Neural cell (in vitro differentiated cells): ENCODE results near the gene PLCZ1. TPM values are rescaled to one million over a fixed set of nuclear protein-coding genes. Genes with fewer than 3 reads are reported as not detected.

Experiments used
- H2AFZ ChIP-seq: fragments of 200-600, 300-800 bp; sonication (generic), shearing (Covaris generic); 2 replicates; pipeline ENCODE4 v1.6.0; 2014; ENCODE audit warnings: low read depth, mild to moderate bottlenecking, antibody characterized with exemption, low read length, moderate library complexity
- H3F3A ChIP-seq: fragments of 200-600 bp; shearing (Covaris generic); 2 replicates; pipeline ENCODE4 v1.6.1; 2016; ENCODE audit warnings: mild to moderate bottlenecking, moderate library complexity, mixed read lengths, antibody characterized with exemption, low read length; ENCODE audit not compliant: insufficient read depth, poor library complexity, severe bottlenecking
- H3K27ac ChIP-seq: fragments of 200-600, 300-800 bp; sonication (generic), shearing (Covaris generic); 2 replicates; pipeline ENCODE4 v1.5.1; 2014; ENCODE audit warnings: mild to moderate bottlenecking, low read length, moderate library complexity
- H3K27me3 ChIP-seq: fragments of 300-800, 200-600 bp; sonication (generic), shearing (Covaris generic); 2 replicates; pipeline ENCODE4 v1.6.0; 2014; ENCODE audit warnings: mild to moderate bottlenecking, low read depth, low read length, moderate library complexity; ENCODE audit not compliant: insufficient read depth
- H3K36me3 ChIP-seq: fragments of 300-800, 200-600 bp; sonication (generic), shearing (Covaris generic); 2 replicates; pipeline ENCODE4 v1.5.1; 2014; ENCODE audit warnings: mild to moderate bottlenecking, antibody characterized with exemption, low read length, moderate library complexity; ENCODE audit not compliant: insufficient read depth
- H3K4me2 ChIP-seq: fragments of 300-800, 200-600 bp; sonication (generic), shearing (Covaris generic); 2 replicates; pipeline ENCODE4 v1.6.0; 2014; ENCODE audit warnings: mild to moderate bottlenecking, low read length
- H3K4me3 ChIP-seq: fragments of 300-800, 200-600 bp; sonication (generic), shearing (Covaris generic); 2 replicates; pipeline ENCODE4 v1.5.1; 2014; ENCODE audit warnings: mild to moderate bottlenecking, low read length, moderate library complexity
- H3K79me2 ChIP-seq: fragments of 200-600 bp; shearing (Covaris generic); replicated peaks from 2 replicates; pipeline ENCODE4 v1.6.0; 2014; ENCODE audit warnings: mild to moderate bottlenecking, low read length, moderate library complexity; ENCODE audit not compliant: insufficient read depth
- H3K9ac ChIP-seq: fragments of 300-800, 200-600 bp; sonication (generic), shearing (Covaris generic); 2 replicates; pipeline ENCODE4 v1.6.1; 2016; ENCODE audit warnings: mild to moderate bottlenecking, low read length, mixed read lengths
- H3K9me2 ChIP-seq: fragments of 200-600 bp; shearing (Covaris generic); 2 replicates; pipeline ENCODE4 v1.6.1; 2016; ENCODE audit warnings: mild to moderate bottlenecking, low read length, mixed read lengths; ENCODE audit not compliant: insufficient read depth
- H3K9me3 ChIP-seq: fragments of 200-600, 300-800 bp; sonication (generic), shearing (Covaris generic); 2 replicates; pipeline ENCODE4 v1.6.1; 2016; ENCODE audit warnings: mild to moderate bottlenecking, mixed run types, low read length, moderate library complexity, mixed read lengths
- H4K20me1 ChIP-seq: fragments of 200-600 bp; shearing (Covaris generic); 2 replicates; pipeline ENCODE4 v1.6.1; 2016; ENCODE audit warnings: mild to moderate bottlenecking, mixed run types; ENCODE audit not compliant: insufficient read depth
- CTCF ChIP-seq: fragments of 450-650 bp; IDR thresholded peaks from 2 replicates; pipeline ENCODE4 v1.5.1; 2014; ENCODE audit warnings: antibody characterized with exemption, mild to moderate bottlenecking, moderate library complexity; ENCODE audit not compliant: poor library complexity, severe bottlenecking
- EP300 ChIP-seq: fragments of 450-650 bp; conservative IDR thresholded peaks from 2 replicates; pipeline ENCODE4 v1.6.1; 2014; ENCODE audit warnings: antibody characterized with exemption, mild to moderate bottlenecking, moderate library complexity; ENCODE audit not compliant: poor library complexity, severe bottlenecking
- EZH2 ChIP-seq: fragments of 200-600, 300-800 bp; shearing (Covaris generic), sonication (generic); IDR thresholded peaks from 2 replicates; pipeline ENCODE4 v1.6.1; 2014; ENCODE audit warnings: antibody characterized with exemption, low read length, borderline replicate concordance, mild to moderate bottlenecking; ENCODE audit not compliant: insufficient read depth, poor library complexity, severe bottlenecking
- MXI1 ChIP-seq: fragments of 450-650 bp; conservative IDR thresholded peaks from 2 replicates; pipeline ENCODE4 v1.6.1; 2014; ENCODE audit warnings: antibody characterized with exemption, mild to moderate bottlenecking; ENCODE audit not compliant: poor library complexity, severe bottlenecking
- POLR2AphosphoS5 ChIP-seq: IDR thresholded peaks from 2 replicates; pipeline ENCODE4 v1.6.1; 2012
- RAD21 ChIP-seq: fragments of 450-650 bp; conservative IDR thresholded peaks from 2 replicates; pipeline ENCODE4 v1.6.1; 2014; ENCODE audit warnings: antibody characterized with exemption, mild to moderate bottlenecking, moderate library complexity
- REST ChIP-seq: IDR thresholded peaks from 2 replicates; pipeline ENCODE4 v1.6.1; 2012; ENCODE audit warnings: borderline replicate concordance
- SMC3 ChIP-seq: fragments of 450-650 bp; conservative IDR thresholded peaks from 2 replicates; pipeline ENCODE4 v1.6.1; 2014; ENCODE audit warnings: antibody characterized with exemption, mild to moderate bottlenecking, moderate library complexity; ENCODE audit not compliant: poor library complexity
- TAF1 ChIP-seq: IDR thresholded peaks from 2 replicates; pipeline ENCODE4 v1.6.1; 2012; ENCODE audit warnings: low read depth
- polyA plus RNA-seq: library from polyadenylated mRNA; depleted of rRNA; stranded (reverse); fragments of >200 nt; gene quantifications from 2 replicates; pipeline ENCODE4 v1.2.3, GENCODE V29; 2014

Gene PLCZ1
- polyA plus RNA-seq, 1 donor from 2014 or later: not detected

- no peaks in the 10 kb centered on the region for H3K9me2 ChIP-seq
- no peak overlapping the region for H2AFZ ChIP-seq
- H3K79me2 ChIP-seq: no peaks in the 10 kb centered on the region
- H3K27ac ChIP-seq: no peak overlapping the region
- no peak overlapping the region for H3K9ac ChIP-seq
- no peaks in the 10 kb centered on the region for H4K20me1 ChIP-seq
- H3K27me3 ChIP-seq: no peaks in the 10 kb centered on the region
- no peak overlapping the region for H3K4me2 ChIP-seq
- H3K36me3 ChIP-seq: no peaks in the 10 kb centered on the region
- no peaks in the 10 kb centered on the region for H3F3A ChIP-seq
- H3K9me3 ChIP-seq: no peaks in the 10 kb centered on the region
- H3K4me3 ChIP-seq: no peak overlapping the region
- TF ChIP-seq EZH2 (no peak), POLR2AphosphoS5 (no peak), REST (no peak), TAF1 (no peak), SMC3 (no peak), RAD21 (no peak), EP300 (no peak), CTCF (no peak), MXI1 (no peak)
These were observed 6.7 kb downstream of the PLCZ1 start for GRCh38 chr12:18731156-18731555.

GRCh38 chr12:18723752-18724151, 14.1 kb downstream of the PLCZ1 start:
- Histone ChIP-seq H3K9ac (no peak overlapping the region), H3K27me3 (no peaks in the 10 kb centered on the region), H3K9me3 (no peaks in the 10 kb centered on the region), H3K79me2 (no peaks in the 10 kb centered on the region), H3K27ac (no peak overlapping the region), H3K36me3 (no peaks in the 10 kb centered on the region), H3K9me2 (no peaks in the 10 kb centered on the region), H3K4me2 (no peak overlapping the region), H4K20me1 (no peaks in the 10 kb centered on the region), H3F3A (no peaks in the 10 kb centered on the region), H2AFZ (no peak overlapping the region), H3K4me3 (no peak overlapping the region)
- TF ChIP-seq MXI1: no peak
- no peak for TF ChIP-seq RAD21
- TF ChIP-seq TAF1: no peak
- no peak for TF ChIP-seq EP300
- no peak for TF ChIP-seq EZH2
- no peak for TF ChIP-seq POLR2AphosphoS5
- no peak for TF ChIP-seq REST
- no peak for TF ChIP-seq CTCF
- TF ChIP-seq SMC3: no peak
